GM18508 (cell line): ENCODE data around the gene ESYT1.
A peak's percentile ranks its signal among the peaks of the same experiment; 100 is the strongest.
"Not testable (repeated sequence)": the region's sequence is repeated elsewhere in the genome, so short reads cannot be mapped to it uniquely, and the experiment has no call there.

Experiments used
- ATAC-seq: cut with Tn5 transposase; IDR thresholded peaks from one replicate; pipeline ENCODE4 v1.9.1; 2021; ENCODE audit warnings: moderate number of reproducible peaks; ENCODE audit not compliant: insufficient read depth, unreplicated experiment

ESYT1 gene

GRCh38 chr12:56152756-56153677, 24.9 kb downstream of the ESYT1 start:
- ATAC-seq, result no peak

DNA sequence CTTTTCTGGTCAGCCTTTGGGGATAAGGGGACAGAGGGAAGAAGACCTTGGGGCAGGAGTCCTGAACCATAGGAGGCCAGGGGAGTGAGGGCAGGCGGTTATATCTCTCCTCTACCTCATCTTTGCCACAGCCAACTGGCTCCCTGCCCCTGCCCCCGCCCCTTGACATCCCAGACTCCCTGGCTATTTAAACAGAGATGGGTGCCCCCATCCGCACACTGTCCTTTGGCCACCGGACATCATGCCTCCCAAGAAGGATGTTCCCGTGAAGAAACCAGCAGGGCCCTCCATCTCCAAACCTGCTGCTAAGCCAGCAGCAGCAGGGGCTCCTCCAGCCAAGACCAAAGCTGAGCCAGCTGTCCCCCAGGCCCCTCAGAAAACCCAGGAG, 25.6 kb downstream of the ESYT1 start:
- ATAC-seq, result no peak

- ATAC-seq, result no peak
These were observed 26.2 kb downstream of the ESYT1 start for GRCh38 chr12:56154246-56154771.

DNA sequence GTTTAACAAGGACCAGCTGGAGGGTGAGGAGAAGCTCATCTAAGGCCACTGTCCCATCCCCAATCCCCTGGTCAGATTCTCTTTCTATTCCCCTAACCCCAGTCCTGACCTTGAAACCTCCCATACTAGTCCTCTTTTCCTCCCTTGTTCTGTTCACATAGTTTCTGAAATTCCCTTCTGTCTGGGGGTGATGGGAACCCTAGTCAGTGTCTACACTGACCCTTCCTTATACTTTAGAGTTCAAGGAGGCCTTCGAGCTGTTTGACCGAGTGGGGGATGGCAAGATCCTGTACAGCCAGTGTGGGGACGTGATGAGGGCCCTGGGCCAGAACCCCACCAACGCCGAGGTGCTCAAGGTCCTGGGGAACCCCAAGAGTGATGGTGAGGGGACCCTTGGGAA, 26.8 kb downstream of the ESYT1 start:
- ATAC-seq, result no peak

GRCh38 chr12:56155256-56155845, 27.3 kb downstream of the ESYT1 start:
- ATAC-seq, result no peak

DNA sequence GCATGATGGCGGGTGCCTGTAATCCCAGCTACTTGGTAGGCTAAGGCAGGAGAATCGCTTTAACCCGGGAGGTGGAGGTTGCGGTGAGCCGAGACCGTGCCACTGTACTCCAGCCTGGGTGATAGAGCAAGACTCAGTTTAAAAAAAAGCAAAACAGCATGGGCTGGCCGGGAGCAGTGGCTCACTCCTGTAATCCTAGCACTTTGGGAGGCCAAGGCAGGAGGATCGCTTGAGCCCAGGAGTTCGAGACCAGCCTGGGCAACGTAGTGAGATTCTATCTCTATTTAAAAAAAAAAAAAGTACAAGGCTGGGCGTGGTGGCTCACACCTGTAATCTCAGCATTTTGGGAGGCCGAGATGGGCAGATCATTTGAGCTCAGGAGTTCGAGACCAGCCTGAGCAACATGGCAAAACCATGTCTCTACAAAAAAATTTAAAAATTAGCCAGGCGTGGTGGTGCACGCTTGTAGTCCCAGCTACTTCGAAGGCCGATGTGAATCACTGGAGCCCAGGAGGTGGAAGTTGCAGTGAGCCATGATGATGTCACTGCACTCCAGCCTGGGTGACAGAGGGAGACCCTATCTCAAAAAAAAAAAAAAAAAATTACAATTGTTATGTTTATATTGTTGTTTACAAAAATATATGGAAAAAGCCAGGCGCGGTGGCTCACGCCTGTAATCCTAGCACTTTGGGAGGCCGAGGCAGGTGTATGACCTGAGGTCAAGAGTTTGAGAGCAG, 28.6 kb downstream of the ESYT1 start:
- ATAC-seq, result not testable (repeated sequence)

DNA sequence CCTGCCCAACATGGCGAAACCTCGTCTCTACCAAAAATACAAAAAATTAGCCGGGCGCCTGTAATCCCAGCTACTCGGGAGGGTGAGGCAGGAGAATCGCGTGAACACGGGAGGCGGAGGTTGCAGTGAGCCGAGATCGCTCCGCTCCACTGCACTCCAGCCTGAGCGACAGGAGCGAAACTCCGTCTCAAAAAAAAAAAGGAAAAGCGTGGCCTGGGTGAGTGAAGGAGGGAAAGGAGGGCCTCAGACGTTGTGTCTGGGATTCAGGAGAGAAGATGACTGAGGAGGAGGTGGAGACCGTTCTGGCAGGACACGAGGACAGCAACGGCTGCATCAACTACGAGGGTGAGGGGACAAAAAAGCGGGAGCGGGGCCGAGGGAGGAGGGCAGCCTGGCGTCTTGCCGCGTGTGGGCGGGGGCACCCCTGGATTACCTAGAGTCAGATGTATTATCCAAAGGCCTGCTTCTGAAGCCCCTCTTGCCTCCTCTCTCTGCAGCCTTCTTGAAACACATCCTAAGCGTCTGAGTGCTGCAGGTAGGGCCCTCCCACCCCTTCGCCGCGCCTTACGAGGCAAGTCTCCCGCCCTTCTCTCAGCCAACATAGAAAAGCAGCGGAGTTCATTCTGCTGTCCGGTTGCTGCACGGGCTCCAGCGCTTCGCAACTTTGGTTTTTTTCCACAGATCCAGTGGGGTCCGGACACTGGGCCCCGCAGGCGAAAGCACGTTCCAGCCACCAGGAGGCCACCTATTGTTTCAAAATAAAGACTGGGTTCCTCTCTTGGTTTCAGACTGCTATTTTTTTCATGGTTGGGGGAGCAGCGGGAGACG, 29.3 kb downstream of the ESYT1 start:
- no peak for ATAC-seq

- ATAC-seq, result peak; percentile 70
These were observed 30.2 kb downstream of the ESYT1 start, which contains the start of gene MYL6 for GRCh38 chr12:56158029-56158925. TSS of gene MYL6 (plus strand) at chr12:56158359. CDS start at chr12:56158402, 43 bp downstream.

DNA sequence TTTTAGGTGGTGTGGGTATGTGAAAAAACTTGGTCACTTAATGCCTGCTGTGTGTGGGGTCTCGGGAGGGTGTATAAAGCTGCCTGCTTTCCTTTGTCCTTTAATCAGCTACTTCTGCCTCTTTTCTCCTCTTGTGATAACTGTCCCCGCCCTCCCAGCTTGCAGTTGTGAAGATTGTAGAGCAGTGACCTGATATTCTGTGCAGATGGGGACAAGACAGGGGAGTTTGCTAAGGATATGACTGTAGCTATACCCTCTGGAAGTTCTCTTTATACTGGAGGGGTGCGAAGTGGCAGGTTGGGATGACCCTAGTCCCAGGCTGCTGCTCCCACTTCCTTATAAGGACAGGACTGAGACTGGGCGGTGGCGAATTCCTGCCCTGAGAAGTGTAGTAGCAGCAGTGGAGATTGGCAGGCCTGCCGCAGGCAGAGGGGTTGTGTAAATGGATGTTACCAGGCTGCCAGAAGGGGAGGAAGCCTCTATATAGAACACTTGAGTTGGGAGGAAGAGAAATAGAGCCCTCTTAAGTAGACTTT, 30.9 kb downstream of the ESYT1 start:
- ATAC-seq, result no peak

DNA sequence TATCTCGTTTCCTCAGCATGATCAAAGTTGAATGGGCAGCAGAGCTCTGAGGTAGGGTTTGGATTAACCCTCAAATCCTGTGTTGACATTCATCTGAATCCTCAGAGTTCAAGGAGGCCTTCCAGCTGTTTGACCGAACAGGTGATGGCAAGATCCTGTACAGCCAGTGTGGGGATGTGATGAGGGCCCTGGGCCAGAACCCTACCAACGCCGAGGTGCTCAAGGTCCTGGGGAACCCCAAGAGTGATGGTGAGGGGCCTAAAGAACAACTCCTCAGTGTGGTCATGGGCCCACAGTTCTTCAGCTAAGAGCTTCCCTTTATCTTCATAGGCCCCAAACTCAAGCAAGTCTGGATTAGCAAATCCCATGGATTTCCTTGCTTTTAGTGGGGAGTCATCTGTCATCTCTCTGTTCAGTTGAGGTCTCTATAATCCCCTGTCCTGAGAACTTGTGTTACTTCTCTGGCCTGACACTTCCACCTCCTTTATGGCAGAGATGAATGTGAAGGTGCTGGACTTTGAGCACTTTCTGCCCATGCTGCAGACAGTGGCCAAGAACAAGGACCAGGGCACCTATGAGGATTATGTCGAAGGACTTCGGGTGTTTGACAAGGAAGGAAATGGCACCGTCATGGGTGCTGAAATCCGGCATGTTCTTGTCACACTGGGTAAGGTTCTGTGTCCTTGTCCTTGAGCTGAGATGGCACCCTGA, 31.6 kb downstream of the ESYT1 start:
- no peak for ATAC-seq

- ATAC-seq, result no peak
These were observed 32.2 kb downstream of the ESYT1 start for GRCh38 chr12:56160193-56160763.

GRCh38 chr12:56160894-56161689, 33.0 kb downstream of the ESYT1 start:
- no peak for ATAC-seq

- no peak for ATAC-seq
These were observed 33.8 kb downstream of the ESYT1 start for GRCh38 chr12:56161690-56162351.

GRCh38 chr12:56162468-56163290, 34.6 kb downstream of the ESYT1 start:
- no peak for ATAC-seq

DNA sequence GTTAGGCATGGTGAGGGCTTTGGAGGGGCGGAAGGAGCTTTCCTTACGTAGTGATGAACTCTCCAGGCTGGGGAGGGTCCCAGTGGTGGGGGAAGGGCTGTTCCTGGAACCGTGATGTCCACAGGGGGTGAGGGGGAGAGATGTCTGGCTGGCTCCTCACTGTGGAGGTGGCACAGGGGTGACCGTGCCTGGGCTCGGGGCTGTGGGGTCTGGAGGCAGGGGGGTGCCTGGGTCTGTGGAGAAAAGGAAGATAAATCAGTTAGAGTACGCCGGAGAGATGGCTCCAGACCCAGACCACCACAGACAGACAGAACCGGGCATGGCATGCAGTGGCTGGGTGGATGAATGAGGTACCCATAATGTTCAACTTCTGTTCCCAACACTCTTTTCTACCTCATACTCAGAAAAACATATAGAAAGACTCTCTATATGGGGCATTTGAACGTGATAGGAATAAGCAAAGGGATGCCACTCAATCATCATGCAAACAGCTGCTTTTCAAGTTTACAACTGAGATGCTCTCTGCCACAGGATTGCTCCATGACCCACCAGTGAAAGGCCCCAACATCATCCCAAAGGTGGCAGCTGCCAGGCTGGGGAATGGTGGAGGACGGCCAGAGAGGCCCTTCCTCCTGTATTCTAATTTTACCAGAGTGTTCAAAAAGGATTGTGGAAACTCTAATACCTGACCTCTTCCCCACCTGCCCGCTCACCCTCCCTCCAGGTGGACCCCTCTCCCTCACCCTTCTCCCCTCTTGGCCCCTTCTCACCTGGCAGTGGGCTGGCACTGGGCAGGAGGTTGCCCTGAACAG, 35.7 kb downstream of the ESYT1 start:
- no peak for ATAC-seq
